T-helper 1 cell (primary cell): ENCODE measurements around the gene MOGAT2.

Source experiments
- DNase-seq, 5 donors: peaks; one replicate each; pipeline ENCODE4 v3.0.0-alpha.2; 2012 to 2020

Gene MOGAT2

DNA sequence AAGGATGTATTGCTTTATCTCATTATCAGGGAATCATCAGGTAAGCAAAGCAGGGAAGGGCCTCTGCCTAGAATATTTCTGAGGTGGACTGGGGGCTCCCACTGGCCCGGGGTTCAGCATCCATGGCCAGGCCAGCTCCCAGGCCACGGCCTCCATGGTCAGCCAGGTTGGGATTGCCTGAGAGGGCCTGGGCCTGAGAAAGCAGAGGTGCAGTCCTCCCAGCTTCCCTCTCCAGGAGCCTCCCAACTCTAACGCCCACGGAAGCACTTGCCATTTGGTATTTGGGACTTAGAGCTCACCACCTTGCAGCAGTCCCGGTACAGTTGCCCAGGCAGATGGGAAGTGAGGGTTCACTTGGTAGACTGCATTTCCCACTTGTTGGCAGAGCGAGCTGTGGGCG is 63.7 kb downstream of the MOGAT2 start:
- no peak for DNase-seq

DNA sequence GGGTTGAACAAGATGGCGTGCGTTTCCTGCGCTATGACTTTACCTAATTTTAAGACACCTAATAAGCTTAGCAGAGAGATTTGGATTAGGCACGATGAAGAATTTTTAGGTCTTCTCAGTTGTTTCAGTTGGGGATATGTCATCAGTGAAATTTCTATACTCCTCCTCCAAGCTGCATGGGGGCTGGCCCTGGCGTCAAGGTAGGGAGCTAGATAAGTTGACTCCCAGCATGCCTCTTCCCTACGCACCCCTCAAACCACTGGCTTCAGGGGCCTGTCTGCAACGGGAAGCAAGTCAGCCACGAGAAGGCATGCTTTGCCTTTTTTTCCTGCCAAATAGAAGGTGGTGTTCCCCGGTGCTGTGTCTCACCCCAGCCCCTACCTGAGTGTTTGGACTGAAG is 64.2 kb downstream of the MOGAT2 start:
- DNase-seq: no peak
